ENCODE measurements around the gene RAB11FIP4.

RAB11FIP4 gene

GRCh38 chr17:31444026-31444425 lies 52.6 kb downstream of the RAB11FIP4 start:
- TF ChIP-seq CTCF (IDR thresholded peaks at IDR 0.05; ENCODE audit: control extremely low read depth, extremely low read depth, low read depth, missing control alignments), result no peak
- POLR2A ChIA-PET, result no interaction called here
- CTCF ChIA-PET, result interaction anchor here (1.9 kb wide), 1 partner anchor 66 kb away, joined by 5 read pairs; no protein-coding TSS in a partner anchor
- no peak for DNase-seq (ENCODE audit: extremely low spot score)

- CTCF ChIA-PET, result interaction anchor here (0.9 to 3.7 kb wide), 2 partner anchors 9 to 396 kb away, joined by 5 to 17 read pairs; no protein-coding TSS in a partner anchor
- POLR2A ChIA-PET, result no interaction called here
- TF ChIP-seq CTCF (IDR thresholded peaks at IDR 0.05; ENCODE audit: control extremely low read depth, extremely low read depth, low read depth, missing control alignments), result no peak
- no peak for DNase-seq (ENCODE audit: extremely low spot score)
Observed at GRCh38 chr17:31446195-31446967, 54.9 kb downstream of the RAB11FIP4 start.

- no peak for TF ChIP-seq CTCF (IDR thresholded peaks at IDR 0.05; ENCODE audit: control extremely low read depth, extremely low read depth, low read depth, missing control alignments)
- DNase-seq (ENCODE audit: extremely low spot score), result no peak
- POLR2A ChIA-PET, result interaction anchor here (0.6 to 0.7 kb wide), 2 partner anchors 10 to 11 kb away, joined by 3 to 4 read pairs; no protein-coding TSS in a partner anchor
- CTCF ChIA-PET, result interaction anchor here (0.7 to 3.7 kb wide), 7 partner anchors 10 to 394 kb away, joined by 3 to 17 read pairs (median 3); no protein-coding TSS in a partner anchor
Observed at GRCh38 chr17:31448467-31449077, 57.1 kb downstream of the RAB11FIP4 start.

- CTCF ChIA-PET, result interaction anchor here (0.7 to 3.7 kb wide), 5 partner anchors 9 to 394 kb away, joined by 3 to 17 read pairs (median 3); no protein-coding TSS in a partner anchor
- no peak for DNase-seq (ENCODE audit: extremely low spot score)
- POLR2A ChIA-PET, result no interaction called here
- no peak for TF ChIP-seq CTCF (IDR thresholded peaks at IDR 0.05; ENCODE audit: control extremely low read depth, extremely low read depth, low read depth, missing control alignments)
Observed at GRCh38 chr17:31449111-31449510, 57.6 kb downstream of the RAB11FIP4 start.

GRCh38 chr17:31449746-31450145 lies 58.3 kb downstream of the RAB11FIP4 start:
- no peak for DNase-seq (ENCODE audit: extremely low spot score)
- ChIA-PET CTCF (interaction anchor here (1.4 to 3.7 kb wide), 3 partner anchors 12 to 75 kb away, joined by 3 to 17 read pairs (median 3); no protein-coding TSS in a partner anchor), POLR2A (no interaction called here)
- no peak for TF ChIP-seq CTCF (IDR thresholded peaks at IDR 0.05; ENCODE audit: control extremely low read depth, extremely low read depth, low read depth, missing control alignments)

- ChIA-PET POLR2A (no interaction called here), CTCF (interaction anchor here (1.3 to 1.6 kb wide), 2 partner anchors 15 to 83 kb away, joined by 3 to 4 read pairs; no protein-coding TSS in a partner anchor)
- DNase-seq (ENCODE audit: extremely low spot score), result no peak
- no peak for TF ChIP-seq CTCF (IDR thresholded peaks at IDR 0.05; ENCODE audit: control extremely low read depth, extremely low read depth, low read depth, missing control alignments)
Observed at GRCh38 chr17:31452101-31452500, 60.6 kb downstream of the RAB11FIP4 start.
